Psoas muscle (tissue), 8 donors: ENCODE data around the gene ENPP1. TPM values are rescaled to one million over a fixed set of nuclear protein-coding genes. Genes with fewer than 3 reads are reported as not detected.
"Not testable (repeated sequence)": the region's sequence is repeated elsewhere in the genome, so short reads cannot be mapped to it uniquely, and the experiment has no call there.

Experiments
- ATAC-seq, 4 donors: fragments of 200-7000 bp; cut with Tn5 transposase; one replicate each; pipeline ENCODE4 v1.9.1; 2020; ENCODE audit warnings: moderate library complexity in 3 of 4, mild to moderate bottlenecking in 2 of 4
- DNase-seq, 2 donors: peaks; one replicate each; pipeline ENCODE4 v3.0.0-alpha.2; 2020
- H3K27ac ChIP-seq: fragments of 200-600 bp; one replicate; pipeline ENCODE4 v1.8.0; 2022
- H3K27me3 ChIP-seq, 3 donors: fragments of 200-600 bp in 1 of 3; one replicate each; pipeline versions ENCODE4 v1.6.1 to v1.8.0; 2013 to 2022; ENCODE audit warnings: low read length in 2 of 3, mild to moderate bottlenecking in 2 of 3, moderate library complexity in 1 of 3; ENCODE audit not compliant: insufficient read depth in 3 of 3
- H3K36me3 ChIP-seq, 2 donors: fragments of 200-600 bp in 1 of 2; one replicate each; pipeline versions ENCODE4 v1.6.1 to v1.8.0; 2013 to 2022; ENCODE audit warnings: low read depth in 1 of 2, mild to moderate bottlenecking in 1 of 2, moderate library complexity in 1 of 2; ENCODE audit not compliant: insufficient read depth in 1 of 2
- H3K4me1 ChIP-seq: fragments of 200-600 bp; one replicate; pipeline ENCODE4 v1.8.0; 2022
- H3K4me3 ChIP-seq: fragments of 200-600 bp; one replicate; pipeline ENCODE4 v1.8.0; 2022; ENCODE audit warnings: mild to moderate bottlenecking
- H3K9me3 ChIP-seq: fragments of 200-600 bp; one replicate; pipeline ENCODE4 v1.8.0; 2022
- CTCF ChIP-seq: fragments of 200-600 bp; IDR thresholded peaks from one replicate; pipeline ENCODE4 v1.8.0; 2022; ENCODE audit warnings: antibody characterized with exemption
- WGBS, 3 donors: extraction: QIAGEN DNeasy Blood & Tissue Kit; methylation state at CpG; one replicate each; pipeline versions ENCODE4 v1.1.6 to v1.1.7; 2013; 5-methylcytosine and 5-hydroxymethylcytosine counted together
- intact Hi-C, 2 donors: fragments of 100-400 bp; cut with DNase I; formaldehyde crosslinking; loops; one replicate each; pipeline versions ENCODE4 v1.11.0 to v1.14.2; 2022
- polyA plus RNA-seq, 3 donors: library from polyadenylated mRNA; stranded (reverse); fragments of 200-250 nt; gene quantifications; one replicate each; pipeline ENCODE4 v1.2.3, GENCODE V29; 2013
- total RNA-seq, 4 donors: library from RNA; stranded (reverse); fragmentation: NEBNext Ultra II Directional in 2 of 4; extraction: Animal tissue kit (Norgen Biotek cat#: 25700) in 2 of 4; gene quantifications; one replicate each; pipeline versions ENCODE4 v1.2.1 to v1.2.4, GENCODE V29; 2021 to 2023
- donor health status: healthy with polysubstance abuse.
- donor health status: DM: no; HTN: no; CAD: no; lungs with moderate emphysema.
- donor health status: Bipolar disorder and iron deficiency.
- donor health status: healthy.
- donor health status: DM: yes; HTN: yes; CAD: no.
- donor health status: DM: no; HTN: no; CAD: no.
- donor health status: DM: no; HTN: no; CAD: no.
- donor health status: DM: yes; HTN: yes; CAD: no.

ENPP1 gene
- total and polyA plus RNA-seq, 7 donors = 0.65 to 4.9 (median 1.6) TPM

GRCh38 chr6:131858765-131859415 is 51.1 kb downstream of the ENPP1 start:
- no peak for TF ChIP-seq CTCF
- no peaks in the 10 kb centered on the region for H3K4me1 ChIP-seq
- no peaks in the 10 kb centered on the region for H3K36me3 ChIP-seq
- no peaks in the 10 kb centered on the region for H3K27me3 ChIP-seq
- DNase-seq (no peak), ATAC-seq (no peak)
- H3K27ac ChIP-seq = no peak overlapping the region
- WGBS, 3 donors = 26 to 38% (median 34%) methylated on average over 2 of the region's 2 CpGs
- H3K4me3 ChIP-seq = no peak overlapping the region
- intact Hi-C loops = no loop called here
- no peaks in the 10 kb centered on the region for H3K9me3 ChIP-seq

GRCh38 chr6:131859658-131860057 is 51.8 kb downstream of the ENPP1 start:
- H3K4me3 ChIP-seq, H3K27ac ChIP-seq, H3K36me3 ChIP-seq, intact Hi-C loops, H3K27me3 ChIP-seq, H3K9me3 ChIP-seq, DNase-seq, ATAC-seq, H3K4me1 ChIP-seq: not testable (repeated sequence)
- 78 to 86% (median 80%) methylated on average over 5 of the region's 5 CpGs for WGBS, 3 donors

- no peak for TF ChIP-seq CTCF
- no peaks in the 10 kb centered on the region for H3K9me3 ChIP-seq
- no peak overlapping the region for H3K4me3 ChIP-seq
- WGBS, 3 donors = 89 to 97% (median 91%) methylated on average over 1 of the region's 1 CpG
- H3K36me3 ChIP-seq = peaks cover 0 to 2% of the 10 kb centered on the region in 2 donors
- H3K27ac ChIP-seq = no peak overlapping the region
- no peak for DNase-seq
- no peaks in the 10 kb centered on the region for H3K27me3 ChIP-seq
- no peak for ATAC-seq
- intact Hi-C loops = no loop called here
- no peaks in the 10 kb centered on the region for H3K4me1 ChIP-seq
These were observed 53.6 kb downstream of the ENPP1 start for GRCh38 chr6:131861381-131861780.

- no peak for DNase-seq
- no peak for ATAC-seq
- 87 to 91% (median 88%) methylated on average over 5 of the region's 5 CpGs for WGBS, 3 donors
- H3K27me3 ChIP-seq = no peaks in the 10 kb centered on the region
- no peak overlapping the region for H3K4me3 ChIP-seq
- H3K9me3 ChIP-seq = no peaks in the 10 kb centered on the region
- no peak overlapping the region for H3K27ac ChIP-seq
- H3K36me3 ChIP-seq = peaks cover 0 to 2% of the 10 kb centered on the region in 2 donors
- H3K4me1 ChIP-seq = no peaks in the 10 kb centered on the region
- intact Hi-C loops = no loop called here
- TF ChIP-seq CTCF = no peak
These were observed 54.7 kb downstream of the ENPP1 start for GRCh38 chr6:131862476-131862875.

- Histone ChIP-seq H3K4me1 (no peaks in the 10 kb centered on the region), H3K36me3 (peaks cover 2 to 9% of the 10 kb centered on the region in 2 donors), H3K27me3 (no peaks in the 10 kb centered on the region), H3K4me3 (no peak overlapping the region), H3K9me3 (no peaks in the 10 kb centered on the region), H3K27ac (no peak overlapping the region)
- no peak for ATAC-seq
- intact Hi-C loops = loop anchor here in 1 of 2 donors (5.0 kb wide), 1 partner anchor 1705 kb away; no protein-coding TSS in a partner anchor
- no peak for DNase-seq
- 72 to 83% (median 76%) methylated on average over 1 of the region's 1 CpG for WGBS, 3 donors
- TF ChIP-seq CTCF = no peak
These were observed 59.9 kb downstream of the ENPP1 start for GRCh38 chr6:131867744-131868143.
